OCI-LY7 (cell line): ENCODE data around the gene CRP. TPM values are rescaled to one million over a fixed set of nuclear protein-coding genes. Genes with fewer than 3 reads are reported as not detected.
"Not testable (repeated sequence)": the region's sequence is repeated elsewhere in the genome, so short reads cannot be mapped to it uniquely, and the experiment has no call there.

Experiments
- BruUV-seq: library from RNA; stranded (reverse); fragments of 400-500 nt; replicated peaks from 2 replicates; lab custom pipeline; 2021; lab: Mats Ljungman, UMichigan
- CTCF ChIA-PET: fragments of 300-600 bp; sonication (Branson Sonifier 250); formaldehyde crosslinking; loops from one replicate; lab custom pipeline; 2022; ENCODE audit warnings: antibody characterized with exemption; ENCODE audit not compliant: unreplicated experiment; lab: Charles Lee
- POLR2A ChIA-PET: fragments of 300-600 bp; sonication (Branson Sonifier 250); formaldehyde crosslinking; loops from one replicate; lab custom pipeline; 2022; ENCODE audit warnings: antibody characterized with exemption; lab: Charles Lee
- DNase-seq: peaks from one replicate; pipeline ENCODE4 v3.0.0-alpha.2; 2015; ENCODE audit warnings: low spot score
- H2AFZ ChIP-seq: fragments of 200-600 bp; sonication (generic), shearing (Covaris generic); 2 replicates; pipeline ENCODE4 v1.6.1; 2014; ENCODE audit warnings: mild to moderate bottlenecking, antibody characterized with exemption, low read length, moderate library complexity
- H3K27ac ChIP-seq: fragments of 200-600 bp; sonication (generic); 2 replicates; pipeline ENCODE4 v1.5.1; 2014; ENCODE audit warnings: mixed run types, low read depth, mild to moderate bottlenecking, moderate library complexity, low read length, inconsistent platforms; ENCODE audit not compliant: poor library complexity, severe bottlenecking
- H3K36me3 ChIP-seq: fragments of 200-600 bp; sonication (generic); 2 replicates; pipeline ENCODE4 v1.6.1; 2014; ENCODE audit warnings: mild to moderate bottlenecking, antibody characterized with exemption, low read length, moderate library complexity, mixed read lengths; ENCODE audit not compliant: insufficient read depth
- H3K4me1 ChIP-seq: fragments of 200-600 bp; sonication (generic); 2 replicates; pipeline ENCODE4 v1.5.1; 2014; ENCODE audit warnings: mild to moderate bottlenecking, low read length; ENCODE audit not compliant: insufficient read depth, poor library complexity, severe bottlenecking
- H3K4me2 ChIP-seq: fragments of 200-600 bp; sonication (generic); 2 replicates; pipeline ENCODE4 v1.6.1; 2014; ENCODE audit warnings: mild to moderate bottlenecking, low read length
- H3K4me3 ChIP-seq: fragments of 200-600 bp; sonication (generic); 2 replicates; pipeline ENCODE4 v1.5.1; 2014; ENCODE audit warnings: mild to moderate bottlenecking, low read depth, low read length; ENCODE audit not compliant: poor library complexity, severe bottlenecking
- H3K79me2 ChIP-seq: fragments of 200-600 bp; sonication (generic); 2 replicates; pipeline ENCODE4 v1.6.1; 2016; ENCODE audit warnings: low read depth, mild to moderate bottlenecking, low read length, moderate library complexity, mixed read lengths; ENCODE audit not compliant: insufficient read depth
- H3K9me2 ChIP-seq: fragments of 200-600 bp; sonication (generic); 2 replicates; pipeline ENCODE4 v1.6.1; 2016; ENCODE audit warnings: mild to moderate bottlenecking, low read length, mixed read lengths; ENCODE audit not compliant: insufficient read depth
- H3K9me3 ChIP-seq: fragments of 200-600 bp; sonication (generic); 2 replicates; pipeline ENCODE4 v1.6.1; 2014; ENCODE audit warnings: mild to moderate bottlenecking, mixed run types, low read length, mixed read lengths
- H4K20me1 ChIP-seq: fragments of 200-600 bp; sonication (generic); 2 replicates; pipeline ENCODE4 v1.6.1; 2014; ENCODE audit warnings: mild to moderate bottlenecking, antibody characterized with exemption, low read length, moderate library complexity, mixed read lengths; ENCODE audit not compliant: insufficient read depth
- EZH2phosphoT487 ChIP-seq: fragments of 200-600 bp; sonication (generic); IDR thresholded peaks from 2 replicates; pipeline ENCODE4 v1.6.1; 2018; ENCODE audit warnings: low read depth, borderline replicate concordance, mild to moderate bottlenecking, mixed run types, antibody characterized with exemption, low read length, moderate library complexity, mixed read lengths
- intact Hi-C: fragments of 100-400 bp; cut with micrococcal nuclease; formaldehyde crosslinking; loops from one replicate; pipeline ENCODE4 v1.10.0; 2022; ENCODE audit not compliant: unreplicated experiment
- total RNA-seq, 2 experiments: library from RNA; depleted of rRNA in 1 of 2; stranded (reverse); fragments of >200 nt in 1 of 2; shearing (Covaris generic) in 1 of 2; gene quantifications; 2 replicates each; pipeline ENCODE4 v1.2.3, GENCODE V29; 2014 to 2022
- TF ChIP-seq, protein P1 (sequence below): fragments of 200-600 bp; sonication (generic); conservative IDR thresholded peaks from 2 replicates; pipeline ENCODE4 v1.5.1; 2014; ENCODE audit warnings: mild to moderate bottlenecking, antibody characterized with exemption, low read length, moderate library complexity, mixed read lengths

CRP gene
- total RNA-seq, 2 experiments from 2014 or later = not detected

- intact Hi-C loops = no loop called here
- Histone ChIP-seq H3K36me3 (no peaks in the 10 kb centered on the region), H2AFZ (no peak overlapping the region), H3K4me1 (no peaks in the 10 kb centered on the region), H3K9me3 (no peaks in the 10 kb centered on the region), H4K20me1 (no peaks in the 10 kb centered on the region), H3K4me2 (no peak overlapping the region), H3K9me2 (no peaks in the 10 kb centered on the region), H3K79me2 (no peaks in the 10 kb centered on the region), H3K27ac (no peak overlapping the region), H3K4me3 (no peak overlapping the region)
- CTCF ChIA-PET = no interaction called here
- no peak for DNase-seq
- TF ChIP-seq EZH2phosphoT487 = no peak
- TF ChIP-seq, protein P1, sequence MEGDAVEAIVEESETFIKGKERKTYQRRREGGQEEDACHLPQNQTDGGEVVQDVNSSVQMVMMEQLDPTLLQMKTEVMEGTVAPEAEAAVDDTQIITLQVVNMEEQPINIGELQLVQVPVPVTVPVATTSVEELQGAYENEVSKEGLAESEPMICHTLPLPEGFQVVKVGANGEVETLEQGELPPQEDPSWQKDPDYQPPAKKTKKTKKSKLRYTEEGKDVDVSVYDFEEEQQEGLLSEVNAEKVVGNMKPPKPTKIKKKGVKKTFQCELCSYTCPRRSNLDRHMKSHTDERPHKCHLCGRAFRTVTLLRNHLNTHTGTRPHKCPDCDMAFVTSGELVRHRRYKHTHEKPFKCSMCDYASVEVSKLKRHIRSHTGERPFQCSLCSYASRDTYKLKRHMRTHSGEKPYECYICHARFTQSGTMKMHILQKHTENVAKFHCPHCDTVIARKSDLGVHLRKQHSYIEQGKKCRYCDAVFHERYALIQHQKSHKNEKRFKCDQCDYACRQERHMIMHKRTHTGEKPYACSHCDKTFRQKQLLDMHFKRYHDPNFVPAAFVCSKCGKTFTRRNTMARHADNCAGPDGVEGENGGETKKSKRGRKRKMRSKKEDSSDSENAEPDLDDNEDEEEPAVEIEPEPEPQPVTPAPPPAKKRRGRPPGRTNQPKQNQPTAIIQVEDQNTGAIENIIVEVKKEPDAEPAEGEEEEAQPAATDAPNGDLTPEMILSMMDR = no peak
- BruUV-seq = no TSS peak
- POLR2A ChIA-PET = no interaction called here
Observed at GRCh38 chr1:159675046-159675445, 39.3 kb downstream of the CRP start.

- CTCF ChIA-PET, H2AFZ ChIP-seq, H3K36me3 ChIP-seq, intact Hi-C loops, BruUV-seq, H3K79me2 ChIP-seq, H3K27ac ChIP-seq, H3K4me1 ChIP-seq, POLR2A ChIA-PET, H3K4me3 ChIP-seq, H3K9me3 ChIP-seq, DNase-seq, H4K20me1 ChIP-seq, H3K4me2 ChIP-seq, H3K9me2 ChIP-seq: not testable (repeated sequence)
Observed at GRCh38 chr1:159672390-159672789, 42.0 kb downstream of the CRP start.

GRCh38 chr1:159669338-159669737 is 45.1 kb downstream of the CRP start:
- Histone ChIP-seq H3K27ac (no peak overlapping the region), H3K36me3 (no peaks in the 10 kb centered on the region), H3K9me2 (no peaks in the 10 kb centered on the region), H3K4me2 (no peak overlapping the region), H3K4me1 (no peaks in the 10 kb centered on the region), H2AFZ (no peak overlapping the region), H3K9me3 (no peaks in the 10 kb centered on the region), H3K4me3 (no peak overlapping the region), H4K20me1 (no peaks in the 10 kb centered on the region), H3K79me2 (no peaks in the 10 kb centered on the region)
- no TSS peak for BruUV-seq
- intact Hi-C loops = no loop called here
- CTCF ChIA-PET = no interaction called here
- DNase-seq = no peak
- POLR2A ChIA-PET = no interaction called here
- TF ChIP-seq, protein P1 = no peak
- TF ChIP-seq EZH2phosphoT487 = no peak
